ENCODE results near the gene ZNF543. TPM values are rescaled to one million over a fixed set of nuclear protein-coding genes. Genes with fewer than 3 reads are reported as not detected.

ZNF543 gene
- total RNA-seq, 1 donor from 2014 or later, result 4.6 TPM

DNA sequence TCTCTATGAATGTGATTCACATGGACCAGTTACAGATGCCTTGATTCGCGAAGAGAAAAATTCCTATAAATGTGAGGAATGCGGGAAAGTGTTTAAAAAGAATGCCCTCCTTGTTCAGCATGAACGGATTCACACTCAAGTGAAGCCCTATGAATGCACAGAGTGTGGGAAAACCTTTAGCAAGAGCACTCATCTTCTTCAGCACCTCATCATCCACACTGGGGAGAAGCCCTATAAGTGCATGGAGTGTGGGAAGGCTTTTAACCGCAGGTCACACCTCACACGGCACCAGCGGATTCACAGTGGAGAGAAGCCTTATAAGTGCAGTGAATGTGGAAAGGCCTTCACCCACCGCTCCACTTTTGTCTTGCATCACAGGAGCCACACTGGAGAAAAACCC lies 7.7 kb downstream of the ZNF543 start:
- DNase-seq (ENCODE audit: low spot score), result no peak
- Mint-ChIP-seq H3K4me1 (ENCODE audit: low read depth) (no peaks in the 10 kb centered on the region), H3K27ac (no peak overlapping the region), H3K36me3 (ENCODE audit: low read depth) (peaks cover 88% of the 10 kb centered on the region), H3K9me3 (peaks cover 78% of the 10 kb centered on the region), H3K27me3 (ENCODE audit: low read depth) (no peaks in the 10 kb centered on the region), H3K4me3 (ENCODE audit: low read depth) (no peak overlapping the region)
- intact Hi-C loops (cut with micrococcal nuclease), result no loop called here

DNA sequence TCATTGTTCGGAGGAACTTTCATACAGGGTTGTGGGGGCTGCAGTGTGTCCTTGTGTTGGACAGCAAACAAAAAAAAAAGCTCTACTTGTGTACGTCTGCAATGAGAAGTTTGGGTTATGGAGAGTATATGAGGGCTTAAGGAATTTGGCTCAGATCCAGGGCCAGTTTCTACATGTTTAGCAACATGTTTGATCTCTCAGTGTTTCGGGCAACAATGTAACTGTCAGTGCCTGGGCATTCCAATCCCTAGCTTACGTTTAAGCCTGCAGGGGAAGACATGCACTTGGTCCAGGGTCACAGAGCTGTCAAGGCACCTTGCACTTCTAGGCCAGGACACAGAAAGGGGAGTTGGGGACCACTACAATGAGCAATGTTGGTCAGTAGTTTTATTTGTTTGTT lies 13.9 kb downstream of the ZNF543 start:
- Mint-ChIP-seq H3K4me3 (ENCODE audit: low read depth) (no peak overlapping the region), H3K4me1 (ENCODE audit: low read depth) (no peaks in the 10 kb centered on the region), H3K36me3 (ENCODE audit: low read depth) (peaks cover 39% of the 10 kb centered on the region), H3K27ac (no peak overlapping the region), H3K9me3 (peaks cover 71% of the 10 kb centered on the region), H3K27me3 (ENCODE audit: low read depth) (no peaks in the 10 kb centered on the region)
- no peak for DNase-seq (ENCODE audit: low spot score)
- intact Hi-C loops (cut with micrococcal nuclease), result no loop called here

DNA sequence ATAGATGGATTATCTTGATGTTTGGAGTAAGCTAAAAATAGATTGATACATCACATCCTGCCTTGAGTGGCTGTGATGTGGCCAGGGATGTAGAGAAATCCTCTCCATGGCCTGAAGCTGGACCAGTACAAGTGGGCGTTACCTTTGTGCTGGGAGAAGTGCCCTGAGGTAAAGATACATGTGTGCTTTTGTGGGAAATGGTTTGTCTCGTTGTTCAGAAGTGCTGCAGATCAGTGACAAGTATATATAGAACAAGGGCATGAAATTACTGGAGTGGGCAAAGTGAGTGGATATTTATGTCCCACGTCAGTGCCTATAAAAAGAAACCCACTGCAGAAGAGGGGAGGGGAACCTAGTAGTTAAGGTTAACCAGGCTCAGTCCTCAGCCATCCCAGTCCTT lies 18.6 kb downstream of the ZNF543 start:
- intact Hi-C loops (cut with micrococcal nuclease), result no loop called here
- Mint-ChIP-seq H3K4me3 (ENCODE audit: low read depth) (no peak overlapping the region), H3K36me3 (ENCODE audit: low read depth) (peaks cover 10% of the 10 kb centered on the region), H3K9me3 (peaks cover 51% of the 10 kb centered on the region), H3K4me1 (ENCODE audit: low read depth) (no peaks in the 10 kb centered on the region), H3K27ac (no peak overlapping the region), H3K27me3 (ENCODE audit: low read depth) (no peaks in the 10 kb centered on the region)
- no peak for DNase-seq (ENCODE audit: low spot score)

DNA sequence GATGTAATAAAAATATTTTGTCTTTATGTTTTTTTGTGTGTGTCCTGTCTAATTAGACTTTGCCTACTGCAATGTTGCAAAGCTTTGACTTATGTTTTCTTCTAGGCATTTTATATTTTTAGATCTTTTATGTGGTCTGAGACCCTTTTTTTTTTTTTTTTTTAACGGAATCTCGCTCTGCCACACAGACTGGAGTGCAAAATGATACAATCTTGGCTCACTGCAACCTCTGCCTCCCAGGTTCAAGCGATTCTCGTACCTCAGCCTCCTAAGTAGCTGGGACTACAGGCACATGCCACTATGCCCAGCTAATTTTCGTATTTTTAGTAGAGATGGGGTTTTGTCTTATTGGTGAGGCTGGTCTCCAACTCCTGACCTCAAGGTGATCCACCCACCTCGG lies 22.3 kb downstream of the ZNF543 start:
- intact Hi-C loops (cut with micrococcal nuclease), result no loop called here
- H3K36me3 Mint-ChIP-seq (ENCODE audit: low read depth), result no peaks in the 10 kb centered on the region
- H3K27me3 Mint-ChIP-seq (ENCODE audit: low read depth), result no peaks in the 10 kb centered on the region
- H3K9me3 Mint-ChIP-seq, result peaks cover 36% of the 10 kb centered on the region
- DNase-seq (ENCODE audit: low spot score), result no peak
- H3K27ac Mint-ChIP-seq, result no peak overlapping the region
- H3K4me1 Mint-ChIP-seq (ENCODE audit: low read depth), result no peaks in the 10 kb centered on the region
- no peak overlapping the region for H3K4me3 Mint-ChIP-seq (ENCODE audit: low read depth)

DNA sequence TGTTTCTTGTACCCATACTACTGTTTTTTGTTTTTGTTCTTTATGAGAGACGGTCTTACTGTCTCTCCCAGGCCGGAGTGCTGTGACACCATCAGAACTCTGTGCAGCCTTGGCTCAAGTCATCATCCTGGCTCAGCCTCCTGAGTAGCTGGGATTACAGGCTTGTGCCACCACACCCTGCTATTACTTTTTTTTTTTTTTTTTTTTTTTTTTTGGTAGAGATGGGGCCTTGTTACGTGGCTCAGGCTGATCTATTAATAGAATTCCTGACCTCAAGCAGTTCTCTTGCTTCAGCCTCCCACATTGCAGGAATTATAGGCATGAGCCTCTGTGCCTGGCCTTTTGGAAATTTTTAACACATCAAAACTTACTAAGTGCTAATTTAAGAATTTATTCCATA lies 27.9 kb downstream of the ZNF543 start:
- intact Hi-C loops (cut with micrococcal nuclease), result no loop called here
- Mint-ChIP-seq H3K4me3 (ENCODE audit: low read depth) (no peak overlapping the region), H3K9me3 (peaks cover 37% of the 10 kb centered on the region), H3K27ac (no peak overlapping the region), H3K4me1 (ENCODE audit: low read depth) (peaks cover 23% of the 10 kb centered on the region), H3K36me3 (ENCODE audit: low read depth) (peaks cover 24% of the 10 kb centered on the region), H3K27me3 (ENCODE audit: low read depth) (no peaks in the 10 kb centered on the region)
- DNase-seq (ENCODE audit: low spot score), result no peak

DNA sequence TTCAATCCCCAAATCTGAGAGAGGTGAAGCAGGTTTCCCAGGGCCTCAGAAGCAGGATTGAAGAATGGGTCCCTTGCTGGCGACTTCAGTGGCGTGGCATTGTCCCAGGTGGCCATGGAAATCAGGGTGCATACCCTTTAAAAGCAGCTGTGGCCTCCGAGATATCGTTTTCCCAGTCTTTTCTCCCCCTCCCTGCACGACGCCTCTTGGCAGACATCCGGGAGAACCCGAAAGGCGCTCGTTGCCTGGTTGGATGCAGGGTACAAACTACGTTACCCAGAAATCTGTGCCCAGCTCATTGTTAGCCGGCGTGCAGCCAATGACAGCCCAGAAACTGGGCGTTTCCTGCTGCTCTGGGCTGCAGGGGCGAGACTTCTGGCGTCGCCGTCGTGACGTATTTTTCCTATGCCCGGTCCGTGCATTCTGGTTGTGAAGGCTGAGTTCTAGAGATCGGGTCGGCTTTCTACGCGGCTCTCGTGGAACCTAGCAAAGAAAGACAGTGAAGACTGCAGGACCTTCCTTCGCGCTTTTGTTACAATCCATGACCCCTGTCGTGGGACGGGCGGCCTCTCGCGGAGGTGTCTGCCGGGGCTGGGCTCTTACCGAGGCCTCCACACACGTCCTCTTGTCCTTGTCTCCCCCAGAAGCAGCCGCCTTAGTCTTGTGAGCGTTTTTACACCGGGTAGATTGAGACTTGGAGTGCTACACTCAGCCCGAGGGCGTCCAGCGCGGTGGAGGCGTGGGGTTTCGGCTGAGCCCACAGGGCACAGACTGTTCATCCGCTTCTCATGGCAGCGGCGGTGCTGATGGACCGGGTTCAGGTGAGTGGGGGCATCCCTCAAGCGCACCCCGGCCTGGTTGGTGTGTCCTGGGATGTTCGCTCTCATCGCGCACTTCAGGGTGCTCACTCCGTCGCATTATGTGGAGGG lies 30.9 kb downstream of the ZNF543 start, which contains the start of gene ZNF304:
TSS of gene ZNF304 (plus strand) at position 395 of the 929 bp plus-strand sequence. CDS start at position 789, 394 bp downstream.
- Mint-ChIP-seq H3K27me3 (ENCODE audit: low read depth) (no peaks in the 10 kb centered on the region), H3K4me3 (ENCODE audit: low read depth) (peak within 1 kb of the TSS; percentile 92), H3K27ac (peak within 1 kb of the TSS; percentile 86), H3K36me3 (ENCODE audit: low read depth) (peaks cover 54% of the 10 kb centered on the region), H3K4me1 (ENCODE audit: low read depth) (peaks cover 25% of the 10 kb centered on the region), H3K9me3 (peaks cover 53% of the 10 kb centered on the region)
- DNase-seq (ENCODE audit: low spot score), result peak; percentile 83
- intact Hi-C loops (cut with micrococcal nuclease), result loop anchor here (1.0 kb wide), 5 partner anchors 12 to 111 kb away; partner anchors contain the start of genes TRAPPC2B, ZNF460, ZNF543 and ZNF547

DNA sequence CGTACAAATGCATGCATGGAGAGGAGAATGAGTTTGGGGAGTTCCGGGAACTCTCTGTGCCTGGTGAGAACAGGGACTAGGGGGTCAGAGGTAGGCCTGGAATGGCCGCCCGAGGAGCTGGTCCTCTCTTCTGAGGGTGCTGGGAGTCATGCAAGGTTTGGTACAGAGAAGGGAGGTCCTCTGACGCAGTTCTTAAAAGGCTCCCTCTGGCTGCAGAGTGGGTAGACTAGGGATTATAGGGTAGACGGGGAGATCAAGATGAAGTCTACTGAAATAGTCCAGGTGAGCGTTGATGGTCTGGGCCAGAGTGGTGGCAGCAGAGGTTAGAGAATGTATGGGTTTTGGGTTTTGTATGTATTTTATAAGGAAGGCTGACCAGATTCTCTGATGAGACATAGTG lies 31.6 kb downstream of the ZNF543 start:
- Mint-ChIP-seq H3K36me3 (ENCODE audit: low read depth) (peaks cover 61% of the 10 kb centered on the region), H3K27ac (peak overlapping the region; percentile 86), H3K9me3 (peaks cover 61% of the 10 kb centered on the region), H3K4me1 (ENCODE audit: low read depth) (peaks cover 25% of the 10 kb centered on the region), H3K27me3 (ENCODE audit: low read depth) (no peaks in the 10 kb centered on the region), H3K4me3 (ENCODE audit: low read depth) (peak overlapping the region; percentile 92)
- DNase-seq (ENCODE audit: low spot score), result no peak
- intact Hi-C loops (cut with micrococcal nuclease), result loop anchor here (1.0 kb wide), 5 partner anchors 11 to 112 kb away; partner anchors contain the start of genes TRAPPC2B, ZNF460, ZNF543 and ZNF547

DNA sequence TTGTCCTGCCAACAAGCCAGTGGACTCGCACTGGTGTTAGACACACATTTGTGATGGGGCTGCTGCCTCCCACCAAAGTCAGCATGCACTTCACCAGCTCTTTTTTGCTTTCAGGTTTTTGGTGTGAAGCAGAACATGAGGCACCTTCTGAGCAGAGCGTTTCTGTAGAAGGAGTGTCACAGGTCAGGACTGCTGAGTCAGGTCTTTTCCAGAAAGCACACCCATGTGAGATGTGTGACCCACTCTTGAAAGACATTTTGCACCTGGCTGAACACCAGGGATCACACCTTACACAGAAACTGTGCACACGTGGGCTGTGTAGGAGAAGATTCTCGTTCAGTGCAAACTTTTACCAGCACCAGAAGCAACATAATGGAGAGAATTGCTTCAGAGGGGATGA lies 35.6 kb downstream of the ZNF543 start:
- DNase-seq (ENCODE audit: low spot score), result no peak
- H3K4me1 Mint-ChIP-seq (ENCODE audit: low read depth), result peaks cover 23% of the 10 kb centered on the region
- H3K4me3 Mint-ChIP-seq (ENCODE audit: low read depth), result no peak overlapping the region
- intact Hi-C loops (cut with micrococcal nuclease), result no loop called here
- H3K36me3 Mint-ChIP-seq (ENCODE audit: low read depth), result peaks cover 90% of the 10 kb centered on the region
- no peak overlapping the region for H3K27ac Mint-ChIP-seq
- H3K27me3 Mint-ChIP-seq (ENCODE audit: low read depth), result no peaks in the 10 kb centered on the region
- peaks cover 81% of the 10 kb centered on the region for H3K9me3 Mint-ChIP-seq

DNA sequence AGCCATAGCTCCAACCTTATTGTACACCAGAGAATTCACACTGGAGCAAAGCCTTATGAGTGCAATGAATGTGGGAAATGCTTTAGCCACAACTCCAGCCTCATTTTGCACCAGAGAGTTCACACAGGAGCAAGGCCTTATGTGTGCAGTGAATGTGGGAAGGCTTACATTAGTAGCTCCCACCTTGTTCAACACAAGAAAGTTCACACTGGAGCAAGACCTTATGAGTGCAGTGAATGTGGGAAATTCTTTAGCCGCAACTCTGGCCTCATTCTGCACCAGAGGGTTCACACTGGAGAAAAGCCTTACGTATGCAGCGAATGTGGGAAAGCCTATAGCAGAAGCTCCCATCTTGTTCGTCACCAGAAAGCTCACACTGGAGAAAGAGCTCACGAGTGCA lies 37.1 kb downstream of the ZNF543 start:
- peaks cover 9% of the 10 kb centered on the region for H3K4me1 Mint-ChIP-seq (ENCODE audit: low read depth)
- no peak overlapping the region for H3K4me3 Mint-ChIP-seq (ENCODE audit: low read depth)
- H3K36me3 Mint-ChIP-seq (ENCODE audit: low read depth), result peaks cover 79% of the 10 kb centered on the region
- H3K27ac Mint-ChIP-seq, result no peak overlapping the region
- no peaks in the 10 kb centered on the region for H3K27me3 Mint-ChIP-seq (ENCODE audit: low read depth)
- intact Hi-C loops (cut with micrococcal nuclease), result no loop called here
- DNase-seq (ENCODE audit: low spot score), result no peak
- peaks cover 81% of the 10 kb centered on the region for H3K9me3 Mint-ChIP-seq

DNA sequence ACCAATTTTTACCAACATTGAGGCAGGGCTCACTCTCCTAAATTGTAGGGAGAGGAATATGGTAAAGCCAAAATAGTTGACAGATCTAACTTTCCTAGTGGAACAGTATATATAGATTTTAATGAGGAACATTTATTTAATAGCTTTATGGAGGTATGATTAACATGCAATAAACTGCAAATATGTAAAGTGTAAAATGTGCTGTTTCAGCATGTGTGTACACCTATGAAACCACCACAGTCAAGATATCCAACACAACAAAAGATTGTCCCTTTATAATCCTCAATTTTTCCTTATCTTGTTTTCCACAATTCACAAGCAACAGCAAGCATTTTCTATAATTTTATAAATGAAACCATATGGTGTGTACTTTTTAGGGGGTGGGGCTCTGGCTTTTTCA lies 39.0 kb downstream of the ZNF543 start:
- Mint-ChIP-seq H3K9me3 (peaks cover 80% of the 10 kb centered on the region), H3K4me1 (ENCODE audit: low read depth) (peaks cover 12% of the 10 kb centered on the region), H3K27ac (no peak overlapping the region), H3K36me3 (ENCODE audit: low read depth) (peaks cover 76% of the 10 kb centered on the region), H3K27me3 (ENCODE audit: low read depth) (no peaks in the 10 kb centered on the region), H3K4me3 (ENCODE audit: low read depth) (no peak overlapping the region)
- intact Hi-C loops (cut with micrococcal nuclease), result no loop called here
- no peak for DNase-seq (ENCODE audit: low spot score)

DNA sequence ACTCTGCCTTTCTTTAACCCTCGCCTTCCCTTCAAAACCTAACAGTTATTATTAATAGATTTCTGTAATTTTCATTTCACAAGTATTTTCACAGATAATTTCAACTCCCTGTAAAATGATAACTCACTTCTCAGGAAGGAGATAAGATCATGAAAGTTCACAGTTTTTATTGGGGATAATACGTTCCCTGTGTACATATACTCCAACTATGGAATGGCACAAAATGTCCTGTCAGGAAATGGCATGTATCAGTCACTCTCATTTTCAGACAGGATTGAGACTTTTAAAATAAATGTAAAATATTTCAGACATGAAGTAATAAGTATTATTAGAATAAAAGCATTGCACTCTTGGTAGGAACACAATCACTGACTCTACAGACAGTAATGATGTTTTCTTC lies 42.1 kb downstream of the ZNF543 start:
- Mint-ChIP-seq H3K27ac (peak overlapping the region; percentile 96), H3K36me3 (ENCODE audit: low read depth) (peaks cover 55% of the 10 kb centered on the region), H3K4me3 (ENCODE audit: low read depth) (peak overlapping the region; percentile 82), H3K9me3 (peaks cover 61% of the 10 kb centered on the region), H3K27me3 (ENCODE audit: low read depth) (no peaks in the 10 kb centered on the region), H3K4me1 (ENCODE audit: low read depth) (peaks cover 12% of the 10 kb centered on the region)
- no peak for DNase-seq (ENCODE audit: low spot score)
- intact Hi-C loops (cut with micrococcal nuclease), result loop anchor here (2.0 kb wide), 1 partner anchor 42 kb away; the partner anchor contains the start of gene ZNF543

DNA sequence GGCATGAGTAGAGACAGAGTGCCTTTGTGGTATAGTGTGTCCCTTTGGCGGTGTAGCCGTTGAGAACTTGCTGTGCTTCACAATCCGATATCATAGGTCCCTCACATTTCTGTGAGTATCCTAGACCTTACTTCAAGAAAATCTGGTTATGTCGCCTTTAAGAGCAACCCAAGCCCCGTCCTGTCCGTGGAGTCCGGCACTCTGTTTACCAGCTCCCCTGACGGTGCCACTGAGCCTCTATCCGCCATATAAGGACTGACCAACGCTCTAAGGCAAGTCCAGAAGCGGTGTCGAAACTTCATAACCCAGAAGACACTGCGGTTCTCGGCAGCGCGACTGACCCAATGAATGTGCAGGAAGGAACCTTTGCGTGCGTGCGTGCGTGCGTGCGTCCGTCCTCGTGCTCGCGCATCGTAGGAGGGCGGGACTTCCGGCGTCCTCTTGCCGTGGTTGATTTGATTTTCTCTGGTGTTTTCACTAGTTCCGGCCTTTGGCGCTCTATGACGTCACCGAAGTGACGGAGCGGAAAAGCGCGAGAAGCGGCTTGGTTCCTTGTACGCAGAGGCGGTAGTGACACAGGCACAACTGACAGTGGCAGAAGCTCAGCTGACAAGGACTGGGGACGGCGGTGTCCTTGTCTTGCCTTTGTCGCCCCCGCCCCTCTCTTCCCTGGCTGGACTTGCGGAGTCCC lies 42.9 kb downstream of the ZNF543 start, which contains the start of the genes TRAPPC2B and ZNF547:
TSS of gene TRAPPC2B (plus strand) at position 555 of the 691 bp plus-strand sequence. CDS start 1,283 bp downstream, outside the sequence.
TSS of gene ZNF547 (plus strand) at position 555 of the 691 bp plus-strand sequence. CDS start 5,005 bp downstream, outside the sequence.
- Mint-ChIP-seq H3K4me3 (ENCODE audit: low read depth) (peak within 1 kb of the TSS; percentile 82), H3K36me3 (ENCODE audit: low read depth) (peaks cover 49% of the 10 kb centered on the region), H3K27ac (peak within 1 kb of the TSS; percentile 96), H3K27me3 (ENCODE audit: low read depth) (no peaks in the 10 kb centered on the region), H3K9me3 (peaks cover 54% of the 10 kb centered on the region), H3K4me1 (ENCODE audit: low read depth) (peaks cover 12% of the 10 kb centered on the region)
- intact Hi-C loops (cut with micrococcal nuclease), result loop anchor here (1.0 to 2.0 kb wide), 7 partner anchors 12 to 123 kb away; partner anchors contain the start of genes ZNF17, ZNF304, ZNF460 and ZNF543
- peak; percentile 98 for DNase-seq (ENCODE audit: low spot score)
